C1 segment of cervical spinal cord (tissue), 14 donors: ENCODE results near the gene PDE2A.
"Not testable (repeated sequence)": the region's sequence is repeated elsewhere in the genome, so short reads cannot be mapped to it uniquely, and the experiment has no call there.

Source experiments
- DNase-seq, 14 donors: peaks; one replicate each; lab custom pipeline; 2025; lab: John Stamatoyannopoulos, UW

The PDE2A gene

GRCh38 chr11:72578566-72578965 is 95.7 kb downstream of the PDE2A start:
- DNase-seq: no peak

GRCh38 chr11:72578051-72578450 is 96.2 kb downstream of the PDE2A start:
- DNase-seq: no peak

- DNase-seq: no peak
These were observed 96.9 kb downstream of the PDE2A start for GRCh38 chr11:72577271-72577721.

GRCh38 chr11:72576661-72577060 is 97.6 kb downstream of the PDE2A start:
- no peak for DNase-seq

GRCh38 chr11:72576243-72576595 is 98.0 kb downstream of the PDE2A start:
- no peak for DNase-seq

GRCh38 chr11:72575533-72576242 is 98.5 kb downstream of the PDE2A start:
- DNase-seq: no peak

- DNase-seq: no peak
These were observed 99.4 kb downstream of the PDE2A start for GRCh38 chr11:72574548-72575460.

- DNase-seq: no peak
These were observed 100.3 kb downstream of the PDE2A start for GRCh38 chr11:72573855-72574445.

- peak in 2 of 14 donors; percentile 11 to 14 for DNase-seq
These were observed 101.0 kb downstream of the PDE2A start for GRCh38 chr11:72573072-72573854.

GRCh38 chr11:72572540-72572939 is 101.7 kb downstream of the PDE2A start:
- not testable (repeated sequence) for DNase-seq

- no peak for DNase-seq
These were observed 103.1 kb downstream of the PDE2A start for GRCh38 chr11:72570893-72571661.

GRCh38 chr11:72569966-72570892 is 104.0 kb downstream of the PDE2A start:
- DNase-seq: no peak

GRCh38 chr11:72568861-72569260 is 105.4 kb downstream of the PDE2A start:
- no peak for DNase-seq

GRCh38 chr11:72562431-72562830 is 111.8 kb downstream of the PDE2A start:
- no peak for DNase-seq

GRCh38 chr11:72561856-72562255 is 112.4 kb downstream of the PDE2A start:
- no peak for DNase-seq

- not testable (repeated sequence) for DNase-seq
These were observed 113.4 kb downstream of the PDE2A start for GRCh38 chr11:72560864-72561263.

GRCh38 chr11:72556433-72556832 is 117.8 kb downstream of the PDE2A start:
- DNase-seq: no peak

GRCh38 chr11:72555014-72555522 is 119.2 kb downstream of the PDE2A start:
- DNase-seq: not testable (repeated sequence)

- no peak for DNase-seq
These were observed 120.5 kb downstream of the PDE2A start for GRCh38 chr11:72553706-72554105.
